Thyroid gland (tissue), 4 donors: ENCODE measurements around the gene INPP4A. TPM values are rescaled to one million over a fixed set of nuclear protein-coding genes. Genes with fewer than 3 reads are reported as not detected.
"Not testable (repeated sequence)": the region's sequence is repeated elsewhere in the genome, so short reads cannot be mapped to it uniquely, and the experiment has no call there.

Experiments
- DNase-seq, 2 donors: peaks; one replicate each; pipeline ENCODE4 v3.0.0-alpha.2; 2019
- H3K27ac ChIP-seq, 3 donors: fragments of 200-600 bp; sonication (generic); 1 replicate in 2 of 3; 2 replicates in 1 of 3; pipeline ENCODE4 v1.5.1; 2016 to 2019; ENCODE audit warnings: mild to moderate bottlenecking in 1 of 3, moderate library complexity in 1 of 3
- H3K27me3 ChIP-seq: fragments of 200-600 bp; sonication (generic); one replicate; pipeline ENCODE4 v1.5.1; 2019
- H3K36me3 ChIP-seq, 2 donors: fragments of 200-600 bp; sonication (generic); one replicate each; pipeline ENCODE4 v1.5.1; 2016 to 2019
- H3K4me1 ChIP-seq, 2 donors: fragments of 200-600 bp; sonication (generic); one replicate each; pipeline ENCODE4 v1.5.1; 2017 to 2019
- H3K4me3 ChIP-seq, 3 donors: fragments of 200-600 bp; sonication (generic); replicated peaks in 1 of 3; 1 replicate in 2 of 3; 2 replicates in 1 of 3; pipeline ENCODE4 v1.5.1; 2016; ENCODE audit warnings: mild to moderate bottlenecking in 1 of 3
- H3K9me3 ChIP-seq: fragments of 200-600 bp; sonication (generic); one replicate; pipeline ENCODE4 v1.5.1; 2017
- CTCF ChIP-seq, 6 experiments: fragments of 200-600 bp in 3 of 6; fragments of 450-650 bp in 3 of 6; sonication (generic) in 3 of 6; IDR thresholded peaks; one replicate each; pipeline ENCODE4 v1.5.1; 2016 to 2019; ENCODE audit warnings: antibody characterized with exemption in 6 of 6, mild to moderate bottlenecking in 2 of 6, inconsistent platforms in 1 of 6, moderate library complexity in 1 of 6
- POLR2A ChIP-seq, 2 donors: fragments of 450-650 bp; IDR thresholded peaks; one replicate each; pipeline ENCODE4 v1.6.1; 2017; ENCODE audit warnings: antibody characterized with exemption in 2 of 2, mild to moderate bottlenecking in 2 of 2, moderate library complexity in 1 of 2
- WGBS, 2 donors: methylation state at CpG; one replicate each; pipeline ENCODE4 v1.1.5; 2017; 5-methylcytosine and 5-hydroxymethylcytosine counted together
- intact Hi-C: fragments of 100-400 bp; cut with DNase I; formaldehyde crosslinking; loops from one replicate; pipeline ENCODE4 v1.15.1; 2023
- total RNA-seq, 4 donors: library from RNA; depleted of rRNA; stranded (reverse); fragments of >200 nt; gene quantifications; one replicate each; pipeline ENCODE4 v1.2.3, GENCODE V29; 2016

Gene INPP4A
- total RNA-seq, 4 donors from 2014 or later, result 18.9 to 24.9 (median 23.8) TPM

DNA sequence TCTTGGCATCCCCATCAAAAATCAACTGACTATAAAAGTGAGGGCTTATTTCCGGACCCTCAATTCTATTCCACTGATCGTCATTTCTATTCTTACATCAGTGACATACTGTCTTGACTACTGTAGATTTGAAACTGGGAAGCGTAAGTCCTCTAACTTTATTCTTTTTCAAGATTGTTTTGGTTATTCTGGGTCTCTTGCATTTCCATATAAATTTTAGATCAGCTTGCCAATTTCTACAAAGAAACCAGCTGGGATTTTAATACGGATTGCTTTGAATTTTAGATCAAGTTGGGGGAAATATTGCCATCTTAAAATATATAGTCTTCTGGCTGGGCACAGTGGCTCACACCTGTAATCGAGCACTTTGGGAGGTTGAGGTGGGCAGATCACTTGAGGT lies 17.9 kb upstream of the INPP4A start:
- H3K9me3 ChIP-seq, result no peaks in the 10 kb centered on the region
- no peaks in the 10 kb centered on the region for H3K4me1 ChIP-seq
- H3K27ac ChIP-seq, result no peak overlapping the region
- intact Hi-C loops, result no loop called here
- TF ChIP-seq POLR2A (IDR thresholded peaks at IDR 0.05) (no peak), CTCF (IDR thresholded peaks at IDR 0.05) (no peak)
- no peak overlapping the region for H3K4me3 ChIP-seq
- WGBS, 2 donors, result 94 to 96% methylated on average over 5 of the region's 5 CpGs
- no peaks in the 10 kb centered on the region for H3K36me3 ChIP-seq
- no peaks in the 10 kb centered on the region for H3K27me3 ChIP-seq
- no peak for DNase-seq

DNA sequence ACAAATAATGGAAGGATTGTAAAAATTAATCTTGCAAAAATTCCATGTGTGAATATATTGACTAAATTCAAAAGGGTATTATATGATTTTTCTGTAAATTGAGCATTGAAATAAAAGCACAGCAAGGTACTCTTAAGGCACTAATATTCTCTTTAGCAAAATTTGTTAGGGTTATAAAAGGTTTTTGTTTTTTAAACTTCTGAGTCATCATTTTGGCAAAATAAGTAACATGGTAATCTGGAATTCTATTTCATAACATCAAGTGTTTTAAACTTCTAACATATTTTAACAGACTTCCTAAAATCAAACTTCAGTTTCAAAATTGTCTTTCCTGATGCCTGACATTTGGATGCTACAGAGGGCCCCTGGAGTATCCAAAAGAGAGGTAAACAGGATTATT lies 12.5 kb upstream of the INPP4A start:
- intact Hi-C loops, result no loop called here
- no peaks in the 10 kb centered on the region for H3K36me3 ChIP-seq
- no peak for DNase-seq
- no peaks in the 10 kb centered on the region for H3K27me3 ChIP-seq
- H3K9me3 ChIP-seq, result no peaks in the 10 kb centered on the region
- H3K4me3 ChIP-seq, result no peak overlapping the region
- TF ChIP-seq CTCF (IDR thresholded peaks at IDR 0.05) (no peak), POLR2A (IDR thresholded peaks at IDR 0.05) (no peak)
- no peak overlapping the region for H3K27ac ChIP-seq
- no peaks in the 10 kb centered on the region for H3K4me1 ChIP-seq

DNA sequence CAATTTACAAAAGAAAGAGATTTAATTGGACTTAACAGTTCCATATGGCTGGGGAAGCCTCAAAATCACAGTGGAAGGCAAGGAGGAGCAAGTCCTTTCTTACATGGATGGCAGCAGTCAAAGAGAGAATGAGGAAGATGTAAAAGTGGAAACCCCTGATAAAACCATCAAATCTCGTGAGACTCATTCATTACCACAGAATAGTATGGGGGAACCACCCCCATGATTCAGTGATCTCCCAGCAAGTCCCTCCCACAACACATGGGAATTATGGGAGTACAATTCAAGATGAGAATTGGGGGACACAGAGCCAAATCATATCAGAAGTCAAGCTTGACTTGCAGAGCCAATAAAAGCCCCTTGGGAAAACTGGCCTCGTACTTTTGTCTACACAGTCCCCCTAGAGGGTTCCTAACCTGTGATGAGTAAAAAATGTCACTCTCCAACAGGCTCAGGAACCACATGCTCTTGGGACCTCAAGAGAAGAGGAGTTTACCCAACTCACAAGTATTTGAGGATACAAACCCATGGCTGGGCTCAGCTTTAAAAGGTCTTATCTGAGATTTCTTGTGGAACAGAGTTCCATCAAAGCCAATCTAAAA lies 11.2 kb upstream of the INPP4A start:
- no peaks in the 10 kb centered on the region for H3K36me3 ChIP-seq
- H3K4me1 ChIP-seq, result no peaks in the 10 kb centered on the region
- H3K27ac ChIP-seq, result no peak overlapping the region
- no peaks in the 10 kb centered on the region for H3K9me3 ChIP-seq
- no peak for TF ChIP-seq POLR2A (IDR thresholded peaks at IDR 0.05)
- TF ChIP-seq CTCF (IDR thresholded peaks at IDR 0.05), result no peak
- intact Hi-C loops, result no loop called here
- WGBS, 2 donors, result 84 to 85% methylated on average over 2 of the region's 2 CpGs
- DNase-seq, result no peak
- H3K4me3 ChIP-seq, result no peak overlapping the region
- no peaks in the 10 kb centered on the region for H3K27me3 ChIP-seq

DNA sequence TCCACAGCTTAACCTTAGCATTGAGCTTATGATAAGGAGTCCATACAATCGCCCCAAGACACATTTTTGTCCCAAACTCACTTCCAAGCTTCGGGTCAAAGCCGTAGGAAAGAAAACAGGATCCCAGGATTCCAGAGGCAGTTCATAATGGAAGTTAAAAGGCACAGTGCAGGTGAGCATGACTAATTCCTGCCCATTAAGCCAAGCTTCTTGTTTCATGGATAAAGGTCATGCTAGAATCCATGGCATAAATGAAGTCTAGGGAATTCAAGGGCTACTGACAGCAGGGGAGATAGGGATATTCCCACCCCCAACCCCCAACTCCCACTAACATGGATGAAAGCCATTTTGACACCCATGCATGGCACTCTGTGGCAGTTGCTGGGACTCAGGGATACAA lies 10.2 kb upstream of the INPP4A start:
- DNase-seq, result no peak
- Histone ChIP-seq H3K27ac (no peak overlapping the region), H3K4me3 (no peak overlapping the region), H3K36me3 (no peaks in the 10 kb centered on the region), H3K4me1 (no peaks in the 10 kb centered on the region), H3K27me3 (no peaks in the 10 kb centered on the region), H3K9me3 (no peaks in the 10 kb centered on the region)
- no peak for TF ChIP-seq POLR2A (IDR thresholded peaks at IDR 0.05)
- no peak for TF ChIP-seq CTCF (IDR thresholded peaks at IDR 0.05)
- intact Hi-C loops, result no loop called here
- 90 to 92% methylated on average over 3 of the region's 3 CpGs for WGBS, 2 donors

DNA sequence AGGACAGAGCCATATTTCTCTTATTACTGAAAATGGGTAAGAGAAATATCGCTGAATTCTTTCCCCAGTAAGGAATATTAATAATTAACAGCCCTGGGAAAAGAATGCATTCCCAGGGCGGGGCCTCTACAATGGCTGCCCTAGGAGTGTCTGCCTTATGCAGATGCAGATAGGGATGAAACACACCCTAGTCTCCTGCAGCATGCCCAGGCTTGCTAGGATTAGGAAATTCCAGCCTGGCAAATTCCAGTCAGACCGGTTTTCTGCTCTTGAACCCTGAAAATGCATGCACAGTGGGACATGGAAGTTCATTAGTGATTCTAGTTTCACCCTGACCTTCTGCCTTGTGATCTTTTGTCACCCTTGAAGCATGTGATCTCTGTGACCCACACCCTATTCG lies 9.0 kb upstream of the INPP4A start:
- H3K36me3 ChIP-seq, H3K27ac ChIP-seq, H3K27me3 ChIP-seq, H3K4me3 ChIP-seq, DNase-seq, H3K9me3 ChIP-seq, intact Hi-C loops, H3K4me1 ChIP-seq: not testable (repeated sequence)
- 85 to 92% methylated on average over 4 of the region's 4 CpGs for WGBS, 2 donors

DNA sequence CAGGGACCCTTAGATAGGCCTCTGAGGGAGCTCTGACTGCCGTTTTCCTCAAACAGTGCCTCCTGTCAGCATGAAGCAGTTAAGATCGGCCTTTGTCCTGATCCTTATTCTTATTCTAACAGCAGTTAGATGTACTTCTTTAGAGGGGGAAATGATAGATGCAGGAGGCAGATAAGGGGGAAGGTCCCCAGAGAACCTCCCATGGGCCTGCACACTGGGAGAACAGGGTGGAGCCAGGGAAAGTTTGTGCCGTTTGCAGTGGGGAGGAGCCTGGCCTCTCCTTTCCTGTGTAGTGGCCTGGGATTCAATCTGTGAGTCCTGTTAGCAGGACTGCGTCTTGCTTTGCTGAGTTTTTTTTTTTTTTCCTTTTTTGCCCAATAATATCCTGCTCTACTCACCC lies 7.9 kb upstream of the INPP4A start:
- DNase-seq, result no peak
- Histone ChIP-seq H3K27me3 (no peaks in the 10 kb centered on the region), H3K9me3 (no peaks in the 10 kb centered on the region), H3K4me3 (no peak overlapping the region), H3K4me1 (no peaks in the 10 kb centered on the region), H3K27ac (no peak overlapping the region), H3K36me3 (no peaks in the 10 kb centered on the region)
- 60 to 65% methylated on average over 4 of the region's 4 CpGs for WGBS, 2 donors
- no peak for TF ChIP-seq CTCF (IDR thresholded peaks at IDR 0.05)
- no peak for TF ChIP-seq POLR2A (IDR thresholded peaks at IDR 0.05)
- intact Hi-C loops, result no loop called here
